Activated CD8-positive, alpha-beta memory T cell treated with anti-CD3 and anti-CD28 coated beads, Interleukin-2, amount 50 U/mL, for 48 hours (primary cell): ENCODE measurements around the gene GET3.
"Not testable (repeated sequence)": the region's sequence is repeated elsewhere in the genome, so short reads cannot be mapped to it uniquely, and the experiment has no call there.

Source experiments
- DNase-seq: peaks from one replicate; pipeline ENCODE4 v3.0.0-alpha.2; 2020

The GET3 gene

GRCh38 chr19:12793290-12794195, 56.2 kb downstream of the GET3 start:
- peak; percentile 98 for DNase-seq

- no peak for DNase-seq
These were observed 57.1 kb downstream of the GET3 start for GRCh38 chr19:12794196-12794941.

GRCh38 chr19:12794971-12795381, 57.7 kb downstream of the GET3 start:
- no peak for DNase-seq

GRCh38 chr19:12796146-12797071, 59.1 kb downstream of the GET3 start:
- peak; percentile 86 for DNase-seq

- DNase-seq = no peak
These were observed 59.9 kb downstream of the GET3 start for GRCh38 chr19:12797141-12797587.

GRCh38 chr19:12797607-12798006, 60.3 kb downstream of the GET3 start:
- DNase-seq = not testable (repeated sequence)
